HCT116 (cell line): Measurements from ENCODE around the gene ARPC1B. TPM values are rescaled to one million over a fixed set of nuclear protein-coding genes. Genes with fewer than 3 reads are reported as not detected.

Experiments
- ATAC-seq: fragments of 200-7000 bp; cut with Tn5 transposase; 2 replicates; pipeline ENCODE4 v1.9.1; 2020; ENCODE audit warnings: mild to moderate bottlenecking, moderate library complexity
- BruUV-seq: library from RNA; stranded (reverse); fragments of 400-500 nt; replicated peaks from 2 replicates; lab custom pipeline; 2021; lab: Mats Ljungman, UMichigan
- CTCF ChIA-PET: fragments of 300-600 bp; sonication (Branson Sonifier 250); formaldehyde crosslinking; loops from one replicate; lab custom pipeline; 2021; ENCODE audit warnings: antibody characterized with exemption; lab: Charles Lee
- POLR2A ChIA-PET: fragments of 300-600, 350-600 bp; sonication (Branson Sonifier 250); formaldehyde crosslinking; loops from one replicate; lab custom pipeline; 2021; ENCODE audit warnings: antibody characterized with exemption; lab: Charles Lee
- RAD21 ChIA-PET, 2 experiments: fragments of 300-600 bp; sonication (Branson Sonifier 250); formaldehyde crosslinking; loops; one replicate each; lab custom pipeline; 2023; ENCODE audit warnings: low total read pairs in 2 of 2; ENCODE audit not compliant: uncharacterized antibody in 2 of 2, unreplicated experiment in 2 of 2, low non-redundant PET in 1 of 2; lab: Charles Lee
- DNase-seq: peaks from one replicate; pipeline ENCODE4 v3.0.0-alpha.2; 2010; ENCODE audit warnings: low read depth, low spot score
- H2AFZ ChIP-seq: fragments of 200-600 bp; shearing (Covaris generic), sonication (generic); 2 replicates; pipeline ENCODE4 v1.6.1; 2017; ENCODE audit warnings: low read depth, mixed run types, mixed read lengths, antibody characterized with exemption, low read length; ENCODE audit not compliant: poor library complexity, severe bottlenecking
- H3K27ac ChIP-seq: 2 replicates; pipeline ENCODE4 v1.5.1; 2012; ENCODE audit warnings: low read depth, low read length
- H3K27me3 ChIP-seq: fragments of 200-600 bp; sonication (generic); 2 replicates; pipeline ENCODE4 v1.6.1; 2016; ENCODE audit warnings: mixed run types, low read length, mixed read lengths; ENCODE audit not compliant: insufficient read depth
- H3K36me3 ChIP-seq, 2 experiments: fragments of 200-500 bp in 1 of 2; fragments of 200-600 bp in 1 of 2; sonication (Bioruptor generic) in 1 of 2; sonication (generic) in 1 of 2; 2 replicates each; pipeline versions ENCODE4 v1.5.1 to v1.6.1; 2014 to 2016; ENCODE audit warnings: low read length in 2 of 2, inconsistent platforms in 1 of 2, mixed read lengths in 1 of 2, mixed run types in 1 of 2; ENCODE audit not compliant: insufficient read depth in 2 of 2, control insufficient read depth in 1 of 2
- H3K4me1 ChIP-seq, 2 experiments: fragments of 200-600 bp in 1 of 2; sonication (generic) in 1 of 2; 2 replicates each; pipeline versions ENCODE4 v1.5.1 to v1.6.1; 2012 to 2017; ENCODE audit warnings: low read length in 2 of 2, inconsistent platforms in 1 of 2, mild to moderate bottlenecking in 1 of 2, mixed read lengths in 1 of 2, mixed run types in 1 of 2, moderate library complexity in 1 of 2; ENCODE audit not compliant: insufficient read depth in 2 of 2, control insufficient read depth in 1 of 2
- H3K4me2 ChIP-seq: fragments of 200-600 bp; sonication (generic); 2 replicates; pipeline ENCODE4 v1.6.1; 2017; ENCODE audit warnings: mixed run types, low read length, mixed read lengths
- H3K4me3 ChIP-seq, 2 experiments: fragments of 200-600 bp in 1 of 2; sonication (generic) in 1 of 2; replicated peaks in 1 of 2; 2 replicates each; pipeline ENCODE4 v1.5.1; 2011 to 2016; ENCODE audit warnings: low read length in 2 of 2, control low read depth in 1 of 2, low read depth in 1 of 2, mild to moderate bottlenecking in 1 of 2, mixed read lengths in 1 of 2, mixed run types in 1 of 2
- H3K79me2 ChIP-seq: fragments of 200-600 bp; sonication (generic); 2 replicates; pipeline ENCODE4 v1.6.1; 2017; ENCODE audit warnings: mild to moderate bottlenecking, mixed run types, low read length, moderate library complexity, mixed read lengths; ENCODE audit not compliant: insufficient read depth
- H3K9ac ChIP-seq: fragments of 200-600 bp; sonication (generic); 2 replicates; pipeline ENCODE4 v1.6.1; 2016; ENCODE audit warnings: low read length, mixed read lengths
- H3K9me2 ChIP-seq: fragments of 200-600 bp; sonication (generic), shearing (Covaris generic); 2 replicates; pipeline ENCODE4 v1.6.1; 2017; ENCODE audit warnings: mixed run types, mild to moderate bottlenecking, moderate library complexity; ENCODE audit not compliant: insufficient read depth
- H3K9me3 ChIP-seq, 2 experiments: fragments of 200-500 bp in 1 of 2; fragments of 200-600 bp in 1 of 2; sonication (Bioruptor generic) in 1 of 2; sonication (generic) in 1 of 2; 2 replicates each; pipeline ENCODE4 v1.6.1; 2014 to 2017; ENCODE audit warnings: low read length in 2 of 2, mixed read lengths in 2 of 2, inconsistent platforms in 1 of 2, low read depth in 1 of 2, mild to moderate bottlenecking in 1 of 2, mixed run types in 1 of 2, moderate library complexity in 1 of 2; ENCODE audit not compliant: control insufficient read depth in 1 of 2, insufficient read depth in 1 of 2
- H4K20me1 ChIP-seq: fragments of 200-600 bp; sonication (generic), shearing (Covaris generic); 2 replicates; pipeline ENCODE4 v1.6.1; 2017; ENCODE audit warnings: mixed run types, mild to moderate bottlenecking, moderate library complexity; ENCODE audit not compliant: insufficient read depth
- EGR1 ChIP-seq: IDR thresholded peaks from 2 replicates; pipeline ENCODE4 v1.6.1; 2012; ENCODE audit warnings: low read depth
- ELF1 ChIP-seq: IDR thresholded peaks from 2 replicates; pipeline ENCODE4 v1.6.1; 2012; ENCODE audit warnings: low read depth, borderline replicate concordance
- EZH2 ChIP-seq: fragments of 200-600 bp; sonication (generic); IDR thresholded peaks from 2 replicates; pipeline ENCODE4 v1.6.1; 2017; ENCODE audit warnings: antibody characterized with exemption, mixed run types
- EZH2phosphoT487 ChIP-seq: fragments of 200-600 bp; IDR thresholded peaks from 2 replicates; pipeline ENCODE4 v1.6.1; 2018; ENCODE audit warnings: antibody characterized with exemption, borderline replicate concordance
- FOSL1 ChIP-seq: IDR thresholded peaks from 2 replicates; pipeline ENCODE4 v1.6.1; 2012; ENCODE audit warnings: low read depth
- JUND ChIP-seq: IDR thresholded peaks from 2 replicates; pipeline ENCODE4 v1.6.1; 2012
- POLR2AphosphoS5 ChIP-seq: IDR thresholded peaks from 2 replicates; pipeline ENCODE4 v1.6.1; 2011; ENCODE audit warnings: mild to moderate bottlenecking, low read depth, low read length, moderate library complexity
- RAD21 ChIP-seq: IDR thresholded peaks from 2 replicates; pipeline ENCODE4 v1.6.1; 2012; ENCODE audit warnings: low read depth, mild to moderate bottlenecking
- REST ChIP-seq: IDR thresholded peaks from 2 replicates; pipeline ENCODE4 v1.6.1; 2012; ENCODE audit warnings: low read depth
- SIN3A ChIP-seq: IDR thresholded peaks from 2 replicates; pipeline ENCODE4 v1.6.1; 2012; ENCODE audit warnings: low read depth
- SP1 ChIP-seq: IDR thresholded peaks from 2 replicates; pipeline ENCODE4 v1.6.1; 2012; ENCODE audit warnings: low read depth
- SRF ChIP-seq: IDR thresholded peaks from 2 replicates; pipeline ENCODE4 v1.6.1; 2012; ENCODE audit warnings: low read depth
- TCF7L2 ChIP-seq: IDR thresholded peaks from 2 replicates; pipeline ENCODE4 v1.7.0; 2011; ENCODE audit warnings: borderline replicate concordance, inconsistent platforms; ENCODE audit not compliant: insufficient read depth, insufficient read length; ENCODE audit errors: extremely low read depth
- YY1 ChIP-seq: IDR thresholded peaks from 2 replicates; pipeline ENCODE4 v1.6.1; 2011; ENCODE audit warnings: low read length, low read depth, moderate library complexity, mild to moderate bottlenecking; ENCODE audit not compliant: insufficient replicate concordance; ENCODE audit errors: extremely low read depth
- ZFX ChIP-seq: fragments of 450-650 bp; IDR thresholded peaks from 2 replicates; pipeline ENCODE4 v1.6.1; 2017
- ZNF274 ChIP-seq: fragments of 200-500 bp; sonication (Bioruptor generic); IDR thresholded peaks from 2 replicates; pipeline ENCODE4 v1.6.1; 2014; ENCODE audit warnings: mild to moderate bottlenecking, low read depth, low read length, inconsistent platforms
- intact Hi-C: fragments of 100-400 bp; cut with micrococcal nuclease; formaldehyde crosslinking; loops from 2 replicates; pipeline ENCODE4 v1.10.0; 2022
- total RNA-seq: library from RNA; stranded (reverse); gene quantifications from one replicate; pipeline ENCODE4 v1.2.1, GENCODE V29; 2021; ENCODE audit not compliant: unreplicated experiment

Gene ARPC1B
- total RNA-seq, 1 experiment from 2014 or later, result 192 TPM

- TF ChIP-seq POLR2AphosphoS5 (peak; percentile 97), JUND (no peak), REST (no peak), ZNF274 (no peak), TCF7L2 (peak; percentile 65), EZH2 (no peak), EGR1 (peak; percentile 67; the same call in 1 of the 2 replicates), RAD21 (no peak), ELF1 (peak; percentile 99)
Observed at GRCh38 chr7:99325592-99326407, 48.7 kb upstream of the ARPC1B start, which contains the start of gene ARPC1A (continued).

GRCh38 chr7:99326408-99326782, 48.1 kb upstream of the ARPC1B start:
- Histone ChIP-seq H3K9me3 (no peaks in the 10 kb centered on the region), H3K4me2 (peak overlapping the region; percentile 83), H3K9ac (peak overlapping the region; percentile 97), H3K27me3 (no peaks in the 10 kb centered on the region), H3K27ac (peak overlapping the region; percentile 84), H2AFZ (no peak overlapping the region), H3K4me3 (peak overlapping the region; percentile 73 to 99), H3K9me2 (no peaks in the 10 kb centered on the region), H3K4me1 (peaks cover 23 to 48% of the 10 kb centered on the region in 2 experiments)
- POLR2A ChIA-PET, result no interaction called here
- no peak for DNase-seq
- intact Hi-C loops, result no loop called here
- ATAC-seq, result no peak
- TF ChIP-seq JUND, result no peak
- TF ChIP-seq YY1, result no peak
- no peak for TF ChIP-seq FOSL1
- TF ChIP-seq EZH2phosphoT487, result no peak
- no peak for TF ChIP-seq POLR2AphosphoS5
- no peak for TF ChIP-seq ELF1
- TF ChIP-seq EGR1, result no peak
- no peak for TF ChIP-seq ZFX
- no peak for TF ChIP-seq EZH2
- no peak for TF ChIP-seq SIN3A
- TF ChIP-seq RAD21, result no peak
- no peak for TF ChIP-seq SRF
- no peak for TF ChIP-seq REST
- TF ChIP-seq SP1, result no peak
- TF ChIP-seq, all 23 proteins: peak for 0
- H3K36me3 ChIP-seq, result no peaks in the 10 kb centered on the region
- BruUV-seq, result no TSS peak
- ChIA-PET CTCF (no interaction called here), RAD21 (no interaction called here)
- peaks cover 62% of the 10 kb centered on the region for H3K79me2 ChIP-seq
- H4K20me1 ChIP-seq, result no peaks in the 10 kb centered on the region
